SJCRH30 (cell line): ENCODE results near the gene PSMD14. TPM values are rescaled to one million over a fixed set of nuclear protein-coding genes. Genes with fewer than 3 reads are reported as not detected.
A peak's percentile ranks its signal among the peaks of the same experiment; 100 is the strongest.
"Not testable (repeated sequence)": the region's sequence is repeated elsewhere in the genome, so short reads cannot be mapped to it uniquely, and the experiment has no call there.

Source experiments
- DNase-seq, 2 experiments: peaks; one replicate each; pipeline ENCODE4 v3.0.0-alpha.2; 2015 to 2020
- H3K27ac ChIP-seq: fragments of 250-450 bp; sonication (Bioruptor Pico); 2 replicates; pipeline ENCODE4 v1.5.1; 2020; ENCODE audit warnings: mild to moderate bottlenecking, moderate library complexity
- H3K27me3 ChIP-seq: fragments of 250-450 bp; sonication (Bioruptor Pico); 2 replicates; pipeline ENCODE4 v1.5.1; 2020; ENCODE audit warnings: mild to moderate bottlenecking, moderate library complexity
- H3K36me3 ChIP-seq: fragments of 250-450 bp; sonication (Bioruptor Pico); 2 replicates; pipeline ENCODE4 v1.5.1; 2020; ENCODE audit warnings: mild to moderate bottlenecking, moderate library complexity
- H3K4me1 ChIP-seq: fragments of 250-450 bp; sonication (Bioruptor Pico); 2 replicates; pipeline ENCODE4 v1.5.1; 2020; ENCODE audit warnings: mild to moderate bottlenecking, moderate library complexity
- H3K4me3 ChIP-seq: fragments of 250-450 bp; sonication (Bioruptor Pico); 2 replicates; pipeline ENCODE4 v1.5.1; 2020; ENCODE audit warnings: mild to moderate bottlenecking, moderate library complexity
- H3K9me3 ChIP-seq: fragments of 250-450 bp; sonication (Bioruptor Pico); replicated peaks from 2 replicates; pipeline ENCODE4 v1.5.1; 2020; ENCODE audit warnings: mild to moderate bottlenecking, moderate library complexity
- total RNA-seq: library from RNA; depleted of rRNA; stranded (reverse); fragments of >200 nt; shearing (Covaris generic); gene quantifications from 2 replicates; pipeline ENCODE4 v1.2.3, GENCODE V29; 2014

Gene PSMD14
- total RNA-seq, 1 experiment from 2014 or later, result 105 TPM

DNA sequence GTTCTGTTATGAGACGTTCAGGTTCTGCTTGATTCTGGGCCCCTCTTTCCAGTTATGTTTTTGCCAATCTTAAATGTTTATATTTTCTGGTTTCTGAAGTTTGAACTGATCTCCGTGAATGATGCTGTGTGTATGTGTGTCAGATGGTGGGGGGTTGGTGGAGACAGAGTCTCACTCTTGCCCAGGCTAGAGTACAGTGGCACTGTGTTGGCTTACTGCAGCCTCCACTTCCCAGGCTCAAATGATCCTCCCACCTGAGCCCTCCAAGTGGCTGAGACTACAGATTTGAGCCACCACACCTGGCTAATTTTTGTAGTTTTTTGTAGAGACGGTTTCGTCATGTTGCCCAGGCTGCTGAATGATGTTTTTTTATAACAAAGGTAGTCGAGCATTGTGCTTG lies 45.9 kb downstream of the PSMD14 start:
- H3K4me3 ChIP-seq, result no peak overlapping the region

DNA sequence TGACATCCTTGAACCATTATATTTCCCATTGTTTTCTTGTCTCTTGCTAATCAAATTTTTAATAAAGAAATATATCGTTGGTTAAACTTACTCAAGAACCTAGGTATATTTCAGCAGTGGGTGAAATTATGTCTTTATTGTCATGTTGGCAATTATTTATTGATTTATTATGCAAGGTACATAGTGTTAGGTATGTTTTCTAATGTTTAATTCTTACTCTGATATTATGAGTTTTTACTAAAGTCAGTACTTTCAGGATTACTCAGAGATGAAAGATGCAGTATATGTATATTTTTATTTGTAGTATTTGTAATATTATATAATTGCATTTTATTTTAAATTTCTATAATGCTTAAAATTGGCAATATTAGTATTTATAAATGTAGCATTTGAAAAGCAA lies 46.9 kb downstream of the PSMD14 start:
- H3K36me3 ChIP-seq, result no peaks in the 10 kb centered on the region; the same call in 1 of the 2 replicates
- H3K4me3 ChIP-seq, result no peak overlapping the region
- H3K27ac ChIP-seq, result no peak overlapping the region
- no peaks in the 10 kb centered on the region for H3K4me1 ChIP-seq
- H3K9me3 ChIP-seq, result no peaks in the 10 kb centered on the region
- H3K27me3 ChIP-seq, result no peaks in the 10 kb centered on the region
- no peak for DNase-seq

More for the DNA sequence above, 45.9 kb downstream of the PSMD14 start:
- Histone ChIP-seq H3K36me3 (no peaks in the 10 kb centered on the region; the same call in 1 of the 2 replicates), H3K9me3 (no peaks in the 10 kb centered on the region), H3K4me1 (no peaks in the 10 kb centered on the region), H3K27me3 (no peaks in the 10 kb centered on the region), H3K27ac (no peak overlapping the region)
- no peak for DNase-seq

DNA sequence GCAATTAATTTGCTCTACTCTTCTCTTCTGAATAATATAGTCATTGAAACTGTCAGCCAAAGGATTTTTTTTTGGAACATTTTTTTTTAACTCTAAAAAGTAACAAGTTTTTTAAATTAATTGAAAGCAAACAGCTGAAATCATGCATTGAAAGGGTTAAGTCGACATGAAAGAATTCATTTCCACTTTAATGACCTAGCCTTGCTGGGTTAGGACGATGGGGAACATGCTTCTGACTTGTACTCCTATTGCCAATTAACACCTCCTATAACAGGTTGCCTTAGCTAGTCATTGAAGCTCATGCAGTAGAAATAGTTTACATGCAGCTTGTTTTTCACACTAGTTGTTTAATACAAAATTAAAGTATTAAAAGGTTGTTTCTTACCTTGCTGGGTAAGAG lies 47.8 kb downstream of the PSMD14 start:
- H3K27ac ChIP-seq, result no peak overlapping the region
- no peaks in the 10 kb centered on the region for H3K9me3 ChIP-seq
- no peak overlapping the region for H3K4me3 ChIP-seq
- no peaks in the 10 kb centered on the region for H3K27me3 ChIP-seq
- H3K4me1 ChIP-seq, result no peaks in the 10 kb centered on the region
- H3K36me3 ChIP-seq, result no peaks in the 10 kb centered on the region; the same call in 1 of the 2 replicates
- DNase-seq, result no peak

DNA sequence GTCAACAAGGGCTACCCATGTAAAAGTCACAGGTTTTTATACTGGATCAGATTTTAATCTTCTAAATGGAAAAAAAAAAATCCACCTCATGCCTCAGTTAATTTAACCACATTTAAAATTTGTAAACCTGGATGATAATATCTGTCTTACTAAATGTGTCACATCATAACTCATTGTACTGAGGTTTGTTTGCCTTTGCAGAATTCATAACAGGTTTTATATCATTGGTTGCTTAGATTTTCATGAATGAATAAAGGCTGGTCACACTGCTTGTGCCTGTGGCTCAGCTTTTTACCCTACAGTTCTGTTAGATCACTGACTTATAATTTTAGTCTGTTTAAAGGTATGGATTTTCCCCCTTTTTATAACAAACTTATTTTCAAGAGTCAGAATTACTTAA lies 48.9 kb downstream of the PSMD14 start:
- H3K4me3 ChIP-seq, result no peak overlapping the region
- no peak for DNase-seq
- no peaks in the 10 kb centered on the region for H3K27me3 ChIP-seq
- no peak overlapping the region for H3K27ac ChIP-seq
- H3K9me3 ChIP-seq, result no peaks in the 10 kb centered on the region
- H3K36me3 ChIP-seq, result no peaks in the 10 kb centered on the region; the same call in 1 of the 2 replicates
- H3K4me1 ChIP-seq, result no peaks in the 10 kb centered on the region

DNA sequence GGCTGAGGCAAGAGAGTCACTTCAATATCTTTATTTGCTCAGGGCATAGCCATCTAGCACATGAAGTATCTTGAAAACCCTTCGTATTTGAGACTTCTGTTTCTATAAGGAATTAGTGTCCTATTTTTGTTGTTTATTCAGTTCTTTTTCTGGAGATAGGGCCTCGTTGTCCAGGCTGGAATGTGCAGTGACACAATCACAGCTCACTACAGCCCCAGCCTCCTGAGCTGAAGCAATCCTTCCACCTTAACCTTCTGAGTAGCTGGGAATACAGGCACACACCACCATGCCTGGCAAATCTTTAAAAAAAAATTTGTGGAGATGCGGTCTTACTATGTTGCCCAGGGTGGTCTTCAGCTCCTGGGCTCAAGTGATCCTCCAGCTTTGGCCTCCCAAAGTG lies 50.6 kb downstream of the PSMD14 start:
- Histone ChIP-seq H3K36me3 (peaks cover 6% of the 10 kb centered on the region), H3K4me3 (no peak overlapping the region), H3K9me3 (no peaks in the 10 kb centered on the region), H3K4me1 (no peaks in the 10 kb centered on the region), H3K27me3 (no peaks in the 10 kb centered on the region), H3K27ac (no peak overlapping the region)
- no peak for DNase-seq

DNA sequence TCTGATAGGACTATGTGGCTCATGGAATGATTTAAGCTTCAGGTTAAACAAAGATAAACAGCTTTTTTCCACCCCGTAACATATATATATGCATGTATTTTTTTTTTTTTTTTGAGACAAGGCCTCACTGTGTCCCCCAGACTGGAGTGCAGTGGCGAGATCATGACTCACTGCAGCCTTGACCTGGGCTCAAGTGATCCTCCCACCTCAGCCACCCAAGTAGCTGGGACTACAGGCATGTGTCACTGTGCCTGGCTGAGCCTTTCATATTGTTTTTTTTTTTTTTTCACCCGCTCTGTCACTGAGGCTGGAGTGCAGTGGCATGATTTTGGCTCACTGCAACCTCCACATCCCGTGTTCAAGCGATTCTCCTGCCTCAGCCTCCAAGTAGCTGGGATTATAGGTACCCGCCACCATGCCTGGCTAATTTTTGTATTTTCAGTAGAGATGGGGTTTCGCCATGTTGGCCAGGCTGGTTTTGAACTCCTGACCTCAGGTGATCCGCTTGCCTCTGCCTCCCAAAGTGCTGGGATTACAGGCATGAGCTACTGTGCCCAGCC lies 52.0 kb downstream of the PSMD14 start:
- H3K27ac ChIP-seq, H3K27me3 ChIP-seq, H3K36me3 ChIP-seq, H3K4me1 ChIP-seq, H3K9me3 ChIP-seq, H3K4me3 ChIP-seq: not testable (repeated sequence)
- peak; percentile 15 to 20 for DNase-seq

DNA sequence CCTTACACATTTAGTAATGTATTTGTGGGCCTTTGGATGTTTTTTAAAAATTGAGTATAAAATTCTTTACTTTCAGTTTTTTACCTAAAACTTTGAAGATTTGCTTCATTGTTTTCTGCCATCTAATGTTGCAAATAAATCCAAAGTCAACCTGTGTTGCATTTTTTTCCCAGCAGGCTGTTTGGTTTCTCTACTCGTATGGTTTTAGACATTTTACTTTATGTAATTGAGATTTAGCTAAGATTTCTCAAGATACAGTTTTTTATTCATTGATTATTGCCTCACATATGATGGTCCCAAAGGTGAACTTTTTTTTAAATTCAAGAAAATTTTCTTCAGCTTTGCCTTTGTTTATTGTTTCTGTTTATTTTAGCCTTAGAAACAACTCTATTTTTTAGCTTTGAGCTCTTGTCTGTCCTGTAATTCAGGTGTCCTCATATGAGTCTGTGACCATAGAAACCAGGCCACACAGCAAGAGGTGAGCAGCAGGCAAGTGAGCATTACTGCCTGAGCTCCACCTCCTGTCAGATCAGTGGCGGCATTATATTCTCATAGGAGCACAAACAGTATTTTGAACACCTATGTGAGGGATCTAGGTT lies 54.4 kb downstream of the PSMD14 start:
- no peaks in the 10 kb centered on the region for H3K27me3 ChIP-seq
- no peak for DNase-seq
- no peak overlapping the region for H3K4me3 ChIP-seq
- no peaks in the 10 kb centered on the region for H3K4me1 ChIP-seq
- peaks cover 6% of the 10 kb centered on the region for H3K36me3 ChIP-seq
- no peaks in the 10 kb centered on the region for H3K9me3 ChIP-seq
- no peak overlapping the region for H3K27ac ChIP-seq

DNA sequence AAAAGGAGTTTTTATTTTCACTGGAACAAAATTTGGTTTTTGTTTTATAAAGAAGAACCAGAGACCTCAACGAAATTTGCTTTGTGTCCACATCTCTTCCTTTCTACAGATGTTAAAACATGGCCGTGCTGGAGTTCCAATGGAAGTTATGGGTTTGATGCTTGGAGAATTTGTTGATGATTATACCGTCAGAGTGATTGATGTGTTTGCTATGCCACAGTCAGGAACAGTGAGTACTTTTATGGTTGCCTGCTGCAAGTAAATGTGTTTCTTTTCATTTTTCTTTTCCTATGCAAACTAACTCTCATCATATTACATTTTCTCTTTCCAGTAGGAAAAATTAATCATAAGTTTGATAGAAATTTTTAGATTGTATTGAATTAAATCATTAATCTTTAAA lies 59.5 kb downstream of the PSMD14 start:
- no peak overlapping the region for H3K27ac ChIP-seq
- no peak overlapping the region for H3K4me3 ChIP-seq
- no peaks in the 10 kb centered on the region for H3K9me3 ChIP-seq
- DNase-seq, result no peak
- peaks cover 24% of the 10 kb centered on the region for H3K36me3 ChIP-seq
- H3K4me1 ChIP-seq, result no peaks in the 10 kb centered on the region
- no peaks in the 10 kb centered on the region for H3K27me3 ChIP-seq

DNA sequence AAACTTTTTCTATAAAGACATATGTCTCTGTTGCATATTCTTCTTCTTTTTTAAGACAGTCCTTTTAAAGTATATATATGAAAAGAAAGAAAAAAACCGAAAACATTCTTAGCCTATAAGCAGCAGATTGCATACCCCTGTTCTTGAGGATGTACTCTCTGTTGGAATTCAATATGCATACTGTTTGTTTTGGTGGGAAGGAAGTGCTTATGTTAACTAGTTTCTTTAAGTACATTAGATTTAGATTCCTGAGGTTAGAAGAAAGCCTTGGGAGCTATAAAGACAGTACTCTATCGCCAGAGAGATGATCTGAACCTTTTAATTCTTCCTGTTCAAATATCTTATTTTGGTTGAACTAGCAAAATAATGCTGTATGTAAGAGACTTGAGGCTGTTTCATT lies 61.1 kb downstream of the PSMD14 start:
- Histone ChIP-seq H3K4me1 (no peaks in the 10 kb centered on the region), H3K9me3 (no peaks in the 10 kb centered on the region), H3K36me3 (peaks cover 29% of the 10 kb centered on the region), H3K27me3 (no peaks in the 10 kb centered on the region), H3K27ac (no peak overlapping the region), H3K4me3 (no peak overlapping the region)
- DNase-seq, result no peak

DNA sequence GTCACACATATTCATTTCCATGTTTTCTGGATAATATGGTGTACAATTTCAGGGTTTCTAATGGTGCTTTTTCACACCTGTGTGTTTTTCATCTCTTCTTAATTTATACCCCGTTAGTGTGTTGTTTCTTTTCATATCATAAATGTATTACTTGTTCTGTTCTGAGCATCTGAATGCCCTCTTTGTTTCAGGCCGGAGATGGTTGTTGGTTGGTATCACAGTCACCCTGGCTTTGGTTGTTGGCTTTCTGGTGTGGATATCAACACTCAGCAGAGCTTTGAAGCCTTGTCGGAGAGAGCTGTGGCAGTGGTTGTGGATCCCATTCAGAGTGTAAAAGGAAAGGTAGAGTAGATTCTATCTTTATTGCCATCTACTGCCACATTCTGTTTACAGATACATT lies 62.8 kb downstream of the PSMD14 start:
- no peaks in the 10 kb centered on the region for H3K9me3 ChIP-seq
- no peaks in the 10 kb centered on the region for H3K4me1 ChIP-seq
- H3K27me3 ChIP-seq, result no peaks in the 10 kb centered on the region
- H3K4me3 ChIP-seq, result no peak overlapping the region
- no peak overlapping the region for H3K27ac ChIP-seq
- no peak for DNase-seq
- peaks cover 29% of the 10 kb centered on the region for H3K36me3 ChIP-seq

DNA sequence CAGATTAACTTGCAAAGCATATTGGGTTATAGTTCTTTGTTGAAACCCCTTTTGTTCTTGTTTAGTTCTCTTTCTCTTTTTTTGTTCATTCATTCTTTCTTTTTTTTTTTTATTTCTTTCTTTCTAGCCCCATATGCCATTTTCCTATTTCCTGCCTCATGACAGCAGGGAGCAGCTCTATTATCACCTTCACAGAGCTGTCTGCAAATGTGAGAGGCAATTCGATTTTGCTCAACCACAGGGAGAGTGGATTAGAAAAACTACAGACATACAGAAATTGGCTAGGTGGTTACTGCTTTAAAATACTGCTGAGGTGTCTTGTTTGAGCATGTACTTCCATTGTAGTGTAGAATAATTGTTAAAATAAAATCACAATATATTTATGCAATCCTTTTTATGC lies 63.6 kb downstream of the PSMD14 start:
- H3K27ac ChIP-seq, result no peak overlapping the region
- no peak overlapping the region for H3K4me3 ChIP-seq
- DNase-seq, result no peak
- no peaks in the 10 kb centered on the region for H3K4me1 ChIP-seq
- H3K36me3 ChIP-seq, result peaks cover 32% of the 10 kb centered on the region
- no peaks in the 10 kb centered on the region for H3K9me3 ChIP-seq
- H3K27me3 ChIP-seq, result no peaks in the 10 kb centered on the region

DNA sequence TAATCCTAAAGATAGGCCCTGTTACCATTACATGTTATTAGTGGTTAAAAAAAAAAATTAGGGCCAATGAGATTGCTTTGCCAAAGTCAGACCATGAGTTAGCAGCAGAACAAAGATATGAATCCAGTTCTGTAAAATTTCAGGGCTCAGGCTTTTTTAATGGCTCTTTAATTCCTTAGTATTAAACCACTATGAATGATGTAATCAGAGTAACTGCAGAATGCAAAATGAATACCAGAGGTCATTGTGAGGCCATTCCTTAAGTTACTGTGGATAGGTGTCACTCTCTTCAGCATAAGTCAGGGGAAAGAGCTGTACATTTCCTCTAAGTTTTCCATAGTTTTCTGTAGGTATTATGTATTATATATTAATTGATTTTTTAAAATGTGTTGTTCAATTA lies 65.7 kb downstream of the PSMD14 start:
- H3K27ac ChIP-seq, result no peak overlapping the region
- no peak overlapping the region for H3K4me3 ChIP-seq
- H3K9me3 ChIP-seq, result no peaks in the 10 kb centered on the region
- no peaks in the 10 kb centered on the region for H3K4me1 ChIP-seq
- H3K36me3 ChIP-seq, result peaks cover 35% of the 10 kb centered on the region
- DNase-seq, result no peak
- no peaks in the 10 kb centered on the region for H3K27me3 ChIP-seq

DNA sequence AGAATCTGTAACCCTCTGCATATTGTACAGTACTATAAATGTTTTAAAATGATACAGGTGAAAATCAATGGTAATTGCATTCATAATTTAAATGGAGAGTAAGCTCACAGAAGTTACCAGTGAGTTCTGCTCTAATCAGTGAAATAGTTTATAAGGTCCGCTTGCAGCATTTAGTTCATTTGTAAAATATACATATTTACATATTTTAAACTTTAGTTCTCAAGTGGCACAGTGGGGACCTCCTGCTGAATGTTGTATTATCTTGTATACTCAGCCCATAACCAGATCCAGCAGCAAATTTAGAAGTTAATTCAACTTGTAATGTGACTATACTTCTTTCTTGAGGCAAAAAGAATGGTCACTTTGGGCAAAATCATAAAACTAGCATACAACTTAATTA lies 66.2 kb downstream of the PSMD14 start:
- Histone ChIP-seq H3K9me3 (no peaks in the 10 kb centered on the region), H3K4me1 (no peaks in the 10 kb centered on the region), H3K27ac (no peak overlapping the region), H3K4me3 (no peak overlapping the region), H3K36me3 (peaks cover 35% of the 10 kb centered on the region), H3K27me3 (no peaks in the 10 kb centered on the region)
- DNase-seq, result no peak

DNA sequence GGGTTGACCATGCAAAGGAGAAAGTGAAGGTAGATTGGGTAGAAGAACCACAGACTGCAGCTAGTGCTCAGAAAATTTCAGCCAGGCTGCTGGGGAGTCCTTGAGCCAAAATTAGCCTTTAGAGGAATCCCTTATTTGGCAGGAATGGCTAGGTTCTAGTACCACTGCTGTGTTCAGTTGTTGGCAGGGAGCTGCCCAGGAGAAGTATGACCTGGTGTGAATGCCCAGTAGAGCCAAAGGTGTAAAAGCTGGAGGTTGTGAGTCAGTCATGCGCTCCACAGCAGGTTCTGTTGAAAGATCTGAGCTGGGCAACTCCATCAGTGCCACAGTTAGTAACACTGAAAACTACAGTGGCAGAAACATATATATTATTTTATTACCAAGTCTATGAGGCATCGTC lies 71.5 kb downstream of the PSMD14 start:
- Histone ChIP-seq H3K27me3 (no peaks in the 10 kb centered on the region), H3K4me3 (no peak overlapping the region), H3K27ac (no peak overlapping the region), H3K9me3 (no peaks in the 10 kb centered on the region), H3K36me3 (peaks cover 28% of the 10 kb centered on the region), H3K4me1 (no peaks in the 10 kb centered on the region)
- DNase-seq, result no peak

DNA sequence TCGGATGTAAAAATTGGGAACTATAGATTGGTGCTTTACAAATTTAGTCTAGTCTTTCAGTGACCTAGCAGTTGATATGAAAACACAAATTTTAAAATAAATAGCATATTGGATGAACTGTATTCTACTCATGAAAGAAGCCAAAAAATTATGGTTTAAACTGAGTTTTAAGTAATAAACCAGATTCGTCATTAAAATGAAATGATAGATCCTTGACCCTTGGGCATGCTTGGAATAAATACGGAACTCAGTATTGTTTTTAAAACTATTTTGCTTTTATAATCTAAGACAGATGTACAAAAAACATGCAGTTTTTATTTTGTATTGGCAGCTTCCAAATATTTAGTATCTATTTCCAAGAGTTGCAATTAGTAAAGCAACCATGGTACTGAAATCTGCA lies 73.3 kb downstream of the PSMD14 start:
- Histone ChIP-seq H3K27me3 (no peaks in the 10 kb centered on the region), H3K27ac (no peak overlapping the region), H3K4me1 (no peaks in the 10 kb centered on the region), H3K36me3 (peaks cover 34% of the 10 kb centered on the region), H3K9me3 (no peaks in the 10 kb centered on the region), H3K4me3 (no peak overlapping the region)
- no peak for DNase-seq

DNA sequence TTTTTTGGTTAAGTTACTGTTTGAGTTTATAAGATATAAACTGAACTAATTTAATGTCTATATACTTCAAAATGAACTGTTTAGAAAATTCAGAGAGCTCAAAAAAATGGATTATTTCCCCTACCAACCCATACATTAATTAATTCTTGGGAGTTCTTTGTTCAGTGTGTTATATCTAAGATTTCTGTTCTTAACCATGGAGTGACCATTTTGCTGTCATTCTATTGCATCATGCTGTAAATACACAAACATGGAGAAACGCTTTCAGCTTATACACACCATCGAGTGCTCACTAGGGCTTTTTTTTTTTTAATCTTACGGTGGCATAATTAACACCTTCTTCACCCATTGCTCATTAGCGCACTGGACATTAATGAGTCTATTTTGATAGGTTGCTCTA lies 74.5 kb downstream of the PSMD14 start:
- Histone ChIP-seq H3K4me1 (no peaks in the 10 kb centered on the region), H3K27ac (no peak overlapping the region), H3K36me3 (peaks cover 37% of the 10 kb centered on the region), H3K4me3 (no peak overlapping the region), H3K27me3 (no peaks in the 10 kb centered on the region), H3K9me3 (no peaks in the 10 kb centered on the region)
- DNase-seq, result no peak
